ENCODE results near the gene RHOBTB3. TPM values are rescaled to one million over a fixed set of nuclear protein-coding genes. Genes with fewer than 3 reads are reported as not detected.

Gene RHOBTB3
- total RNA-seq, 1 donor = 48.7 TPM

DNA sequence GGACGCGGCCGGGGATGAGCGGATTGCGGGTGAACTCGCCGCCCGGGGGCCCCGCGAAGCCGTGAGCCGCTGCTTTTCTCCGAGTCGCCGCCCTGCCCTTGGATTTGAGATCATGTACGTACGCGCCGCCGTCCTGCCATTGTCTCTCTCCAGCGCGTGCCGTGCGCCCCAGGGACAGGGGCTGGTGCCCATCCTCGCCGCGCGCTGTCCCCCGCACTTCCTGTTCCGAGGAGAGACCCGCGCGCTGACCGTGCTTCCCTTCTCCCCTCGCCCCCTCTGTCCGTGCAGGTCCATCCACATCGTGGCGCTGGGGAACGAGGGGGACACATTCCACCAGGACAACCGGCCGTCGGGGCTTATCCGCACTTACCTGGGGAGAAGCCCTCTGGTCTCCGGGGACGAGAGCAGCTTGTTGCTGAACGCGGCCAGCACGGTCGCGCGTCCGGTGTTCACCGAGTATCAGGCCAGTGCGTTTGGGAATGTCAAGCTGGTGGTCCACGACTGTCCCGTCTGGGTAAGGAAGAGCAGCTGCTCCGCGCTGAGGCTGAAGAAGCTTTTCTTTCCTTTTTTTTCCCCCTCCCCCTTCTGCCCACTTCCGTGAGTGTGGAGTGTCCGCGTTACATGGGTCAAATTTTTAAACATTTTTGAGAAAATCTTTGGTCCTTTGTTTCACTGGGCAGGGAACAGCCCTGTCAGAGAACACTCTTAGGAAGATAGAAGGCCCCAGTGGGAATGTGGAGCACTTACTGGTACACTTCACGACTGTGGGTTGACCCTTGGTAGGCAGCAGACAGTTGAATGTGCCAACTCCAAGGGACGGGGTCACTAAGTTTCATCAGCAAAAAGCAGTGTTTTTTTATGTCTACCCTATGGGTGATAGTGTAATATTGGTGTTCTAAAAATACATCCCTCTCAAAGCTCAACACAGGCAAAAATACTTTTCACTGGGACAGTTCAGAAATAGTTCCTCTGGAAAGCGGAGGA, 727 bp downstream of the RHOBTB3 start:
- DNase-seq (ENCODE audit: low read depth in 2 of 3, low spot score in 2 of 3) = peak in 2 of 3 donors; percentile 17 to 44

- no peak for DNase-seq (ENCODE audit: low read depth in 2 of 3, low spot score in 2 of 3)
Measured at GRCh38 chr5:95733107-95733665, 2.0 kb downstream of the RHOBTB3 start.

DNA sequence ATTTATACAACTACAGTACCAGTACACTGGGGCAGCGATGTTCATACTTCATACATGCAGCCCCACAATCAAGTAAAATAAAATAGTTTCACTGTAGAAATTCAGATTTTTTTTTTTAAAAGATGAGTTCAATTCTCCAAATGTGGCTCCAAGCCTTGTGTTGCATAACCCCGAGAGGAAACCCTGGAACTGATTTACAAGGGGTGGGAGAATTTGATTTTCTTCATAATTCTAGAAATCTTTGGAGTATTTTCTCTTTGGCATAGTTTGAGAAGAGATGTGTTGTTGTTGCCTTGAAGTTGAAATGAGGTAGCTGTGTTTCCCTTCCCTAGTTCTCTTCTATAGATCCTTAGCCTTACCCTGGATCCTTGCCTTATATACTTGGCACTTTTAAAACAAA, 3.1 kb downstream of the RHOBTB3 start:
- no peak for DNase-seq (ENCODE audit: low read depth in 2 of 3, low spot score in 2 of 3)

GRCh38 chr5:95734906-95735305, 3.8 kb downstream of the RHOBTB3 start:
- DNase-seq (ENCODE audit: low read depth in 2 of 3, low spot score in 2 of 3) = no peak

GRCh38 chr5:95735406-95735805, 4.3 kb downstream of the RHOBTB3 start:
- DNase-seq (ENCODE audit: low read depth in 2 of 3, low spot score in 2 of 3) = no peak

- DNase-seq (ENCODE audit: low read depth in 2 of 3, low spot score in 2 of 3) = no peak
Measured at GRCh38 chr5:95738072-95738471, 6.9 kb downstream of the RHOBTB3 start.

- DNase-seq (ENCODE audit: low read depth in 2 of 3, low spot score in 2 of 3) = no peak
Measured at GRCh38 chr5:95738834-95739233, 7.7 kb downstream of the RHOBTB3 start.

GRCh38 chr5:95739857-95740256, 8.7 kb downstream of the RHOBTB3 start:
- DNase-seq (ENCODE audit: low read depth in 2 of 3, low spot score in 2 of 3) = no peak

- no peak for DNase-seq (ENCODE audit: low read depth in 2 of 3, low spot score in 2 of 3)
Measured at GRCh38 chr5:95741458-95741857, 10.3 kb downstream of the RHOBTB3 start.

DNA sequence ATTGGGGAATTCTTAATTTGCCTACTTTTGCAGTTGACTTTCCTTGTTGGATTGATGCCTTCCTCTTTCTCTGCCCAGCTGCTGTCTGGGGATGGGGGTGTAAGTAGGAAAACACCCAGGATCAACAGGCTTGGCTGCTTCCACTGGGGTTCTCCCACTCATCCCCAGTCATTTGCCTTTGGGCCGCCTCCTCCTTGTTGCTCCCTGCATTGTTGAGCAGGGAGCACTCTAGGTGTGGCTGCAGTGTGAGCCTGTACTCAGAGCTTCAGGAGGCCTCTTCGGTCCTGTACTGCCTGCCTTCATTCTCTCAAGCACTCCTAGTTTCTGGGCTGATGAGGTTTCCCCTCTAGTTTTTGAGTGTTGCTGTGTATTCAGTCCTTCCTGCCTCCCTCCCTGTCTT, 12.1 kb downstream of the RHOBTB3 start:
- DNase-seq (ENCODE audit: low read depth in 2 of 3, low spot score in 2 of 3) = no peak

DNA sequence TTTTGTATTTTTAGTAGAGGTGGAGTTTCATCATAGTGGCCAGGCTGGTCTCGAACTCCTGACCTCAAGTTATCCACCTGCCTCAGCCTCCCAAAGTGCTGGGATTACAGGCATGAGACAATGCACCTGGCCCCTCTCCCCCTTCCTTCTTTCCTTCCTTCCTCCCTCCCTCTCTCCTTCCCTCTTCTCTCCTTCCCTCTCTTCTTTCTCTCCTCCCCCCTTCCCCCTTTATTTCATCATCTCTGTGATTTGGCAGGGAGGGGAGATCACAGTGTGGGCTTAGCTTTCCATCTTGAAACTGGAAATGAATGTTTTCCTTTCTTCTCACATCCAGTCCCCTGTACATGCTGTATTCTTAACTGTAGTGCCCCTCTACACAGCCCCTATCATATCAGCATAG, 12.7 kb downstream of the RHOBTB3 start:
- DNase-seq (ENCODE audit: low read depth in 2 of 3, low spot score in 2 of 3) = no peak

GRCh38 chr5:95746194-95746593, 15.1 kb downstream of the RHOBTB3 start:
- DNase-seq (ENCODE audit: low read depth in 2 of 3, low spot score in 2 of 3) = no peak

DNA sequence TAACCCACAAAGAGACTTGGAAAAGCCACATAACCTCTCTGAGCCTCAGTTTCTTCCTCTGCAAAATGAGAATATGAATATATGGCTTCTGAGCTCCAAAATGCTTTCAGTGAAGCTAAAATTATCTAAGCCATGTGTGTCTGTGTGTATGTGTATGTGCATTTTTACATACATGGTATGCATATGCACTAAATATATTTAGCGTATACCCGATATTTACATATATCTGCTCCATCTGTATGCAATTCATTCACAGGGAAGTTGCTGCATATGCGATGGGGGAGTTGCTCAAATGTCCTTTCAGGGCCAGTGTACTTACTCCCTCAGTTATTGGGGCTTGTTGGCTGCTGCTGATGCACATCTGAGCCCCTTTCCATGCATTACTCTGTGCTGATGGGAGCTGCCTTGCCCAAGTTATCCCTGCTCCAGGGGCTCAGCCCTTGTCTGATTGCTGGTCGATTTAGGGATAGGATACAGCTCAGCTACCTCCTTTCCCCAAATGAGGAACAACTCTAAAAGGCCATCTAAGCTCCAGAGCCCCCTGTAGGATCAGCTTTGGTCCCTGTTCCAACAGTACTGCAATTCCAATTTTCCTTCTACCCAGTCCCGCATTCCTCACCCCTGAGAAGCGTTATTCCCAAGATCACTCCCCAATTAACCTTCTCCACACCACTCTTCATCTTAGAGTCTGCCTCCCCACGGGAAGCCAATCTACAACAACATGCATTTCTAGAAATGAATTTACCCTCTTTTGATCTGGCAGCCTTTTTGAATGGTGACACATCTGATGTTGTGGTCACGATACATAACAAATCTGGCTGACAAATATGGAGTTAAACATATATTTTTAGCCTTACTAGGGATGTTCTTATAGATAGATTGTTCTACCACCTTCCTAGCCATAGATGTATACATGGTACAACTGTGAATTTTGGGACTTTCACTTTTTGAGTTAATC, 15.9 kb downstream of the RHOBTB3 start:
- no peak for DNase-seq (ENCODE audit: low read depth in 2 of 3, low spot score in 2 of 3)

- DNase-seq (ENCODE audit: low read depth in 2 of 3, low spot score in 2 of 3) = no peak
Measured at GRCh38 chr5:95748133-95748532, 17.0 kb downstream of the RHOBTB3 start.

DNA sequence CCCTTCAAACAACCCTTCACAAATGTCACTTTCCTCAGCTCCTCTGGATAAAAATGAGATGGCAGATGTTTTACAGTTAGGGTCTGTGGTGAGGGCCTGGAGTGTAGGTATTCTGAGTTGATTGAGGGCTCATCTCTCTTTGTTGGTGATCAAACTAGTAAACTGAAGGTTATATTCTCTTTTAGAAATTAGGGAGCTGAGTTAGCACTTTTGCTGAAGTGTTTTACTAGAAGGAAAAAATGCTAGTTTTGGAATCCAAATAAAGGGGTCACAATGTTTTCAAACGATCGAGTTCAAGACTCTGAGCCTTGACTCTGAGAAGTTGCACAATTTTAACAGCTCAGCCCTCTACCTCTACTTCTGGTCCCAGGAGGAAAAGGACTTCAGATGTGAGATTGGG, 23.4 kb downstream of the RHOBTB3 start:
- DNase-seq (ENCODE audit: low read depth in 2 of 3, low spot score in 2 of 3) = no peak

- DNase-seq (ENCODE audit: low read depth in 2 of 3, low spot score in 2 of 3) = no peak
Measured at GRCh38 chr5:95759005-95759404, 27.9 kb downstream of the RHOBTB3 start.

DNA sequence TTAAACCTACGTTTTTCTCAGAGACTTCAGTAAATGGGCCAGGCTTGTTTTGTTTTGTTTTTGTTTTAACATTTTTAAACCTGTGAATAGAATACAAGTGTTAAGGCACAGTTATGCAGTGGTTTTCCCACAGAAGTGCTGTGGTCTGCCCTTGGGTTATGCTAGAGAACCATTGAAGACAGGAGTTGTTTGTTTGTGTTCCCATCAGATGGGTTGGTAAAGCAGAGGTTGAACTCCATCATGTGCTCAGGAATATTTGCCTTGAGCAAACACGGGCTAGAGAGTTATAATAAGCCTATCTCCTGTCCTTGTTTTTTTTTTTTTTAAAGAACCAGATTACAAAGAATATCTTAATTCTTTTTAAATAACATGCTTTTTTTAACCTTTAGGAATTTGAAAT, 28.5 kb downstream of the RHOBTB3 start:
- DNase-seq (ENCODE audit: low read depth in 2 of 3, low spot score in 2 of 3) = no peak

DNA sequence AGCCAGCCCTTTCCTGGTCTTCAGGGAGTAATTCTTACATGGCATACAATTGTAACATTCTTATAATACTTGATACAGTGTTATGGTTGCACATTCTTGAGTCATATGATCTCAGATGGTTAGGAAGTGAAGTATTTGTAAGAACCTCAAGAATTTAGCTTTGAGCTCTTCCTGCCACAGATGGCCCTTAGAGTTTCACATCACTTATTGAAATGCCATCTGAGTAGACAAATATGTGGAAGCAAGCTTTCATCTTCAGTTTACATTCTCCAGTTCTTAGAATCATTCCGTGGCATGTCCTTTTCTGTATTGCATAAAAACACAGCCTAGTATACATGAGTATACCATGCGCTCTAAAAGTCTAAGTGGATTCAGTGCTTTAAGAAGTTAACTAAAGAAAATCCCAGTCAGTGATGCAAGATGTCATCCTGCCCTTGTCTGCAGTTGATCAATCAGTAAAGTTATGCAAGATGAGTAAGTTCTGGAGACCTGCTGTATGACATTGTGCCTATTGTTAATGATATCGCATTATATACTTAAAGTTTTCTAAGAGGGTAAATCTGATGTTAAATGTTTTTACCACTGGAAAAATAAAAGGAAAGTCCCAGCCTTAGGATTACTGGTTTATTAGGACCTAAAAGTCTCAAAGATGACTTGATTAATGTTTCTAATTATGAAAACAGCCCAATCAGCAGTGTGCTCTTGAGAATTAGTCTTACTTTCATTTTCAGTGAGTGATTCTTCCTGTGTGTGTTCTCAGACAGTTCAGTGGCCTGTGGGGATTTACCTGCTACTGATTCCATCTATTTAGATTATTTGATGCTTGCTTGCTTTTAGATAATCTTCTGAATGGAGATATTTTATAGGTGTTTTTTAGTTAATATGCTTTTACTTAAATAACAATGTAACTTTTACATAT, 29.4 kb downstream of the RHOBTB3 start:
- peak in 1 of 3 donors; percentile 41 for DNase-seq (ENCODE audit: low read depth in 2 of 3, low spot score in 2 of 3)

DNA sequence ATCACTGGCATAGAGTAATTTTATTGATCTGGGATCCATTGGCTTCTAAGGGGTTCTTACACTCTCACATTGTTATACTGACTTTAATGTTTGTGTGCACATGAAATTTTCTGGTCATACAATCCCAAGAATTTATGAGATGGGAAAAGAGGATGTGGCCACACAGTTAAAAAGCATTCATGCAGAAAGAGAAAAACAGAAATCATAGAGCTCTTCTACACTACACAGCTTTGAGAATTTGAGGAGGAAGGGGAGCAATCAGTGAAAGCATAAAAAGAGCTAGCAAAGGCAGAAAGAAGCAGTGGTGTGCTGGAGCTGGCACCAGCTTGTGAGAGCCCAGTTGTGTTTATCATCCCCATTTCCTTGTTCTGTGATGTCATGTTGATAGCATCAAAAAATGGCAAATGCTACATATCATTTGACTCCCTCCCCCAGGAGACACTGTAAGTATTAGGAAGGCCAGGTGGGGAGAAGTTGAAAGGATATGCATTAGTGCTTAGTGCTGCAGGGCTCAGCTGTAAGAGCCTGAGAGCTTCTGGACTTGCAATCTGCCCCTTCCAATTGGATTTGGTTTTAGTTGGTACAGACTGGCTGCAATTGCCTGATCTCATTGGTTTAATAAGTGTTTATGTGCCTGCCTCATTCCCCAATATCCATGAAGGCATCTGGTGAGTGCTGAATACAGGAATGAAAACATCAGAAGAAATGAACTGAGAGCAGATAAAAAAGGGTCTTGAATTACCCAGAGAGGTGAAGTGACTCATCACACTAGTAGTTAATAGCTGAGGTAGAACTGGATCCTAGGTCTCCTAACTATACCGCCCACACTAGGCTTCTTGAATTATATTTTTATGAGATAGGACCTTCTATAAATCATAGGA, 30.9 kb downstream of the RHOBTB3 start:
- no peak for DNase-seq (ENCODE audit: low read depth in 2 of 3, low spot score in 2 of 3)
